Measurements from ENCODE around the gene ABLIM2. TPM values are rescaled to one million over a fixed set of nuclear protein-coding genes. Genes with fewer than 3 reads are reported as not detected.
A peak's percentile ranks its signal among the peaks of the same experiment; 100 is the strongest.

ABLIM2 gene
- total and polyA plus RNA-seq, 2 of the 8 experiments (the other 6 are each of a cell fraction or from before 2014, with no cell fraction given), result 2.8 to 3.0 TPM

GRCh38 chr4:8205241-8205707 is 46.7 kb upstream of the ABLIM2 start:
- Histone ChIP-seq H3K18ac (ENCODE audit: extremely low read depth, low read length) (no peak overlapping the region), H2BK20ac (ENCODE audit: low read length) (no peak overlapping the region), H3K79me2 (ENCODE audit: control insufficient read depth in 1 of 2, insufficient read depth in 2 of 2, low read length in 2 of 2) (no peaks in the 10 kb centered on the region), H3K9ac (replicated peaks in 1 of 4; ENCODE audit: extremely low read depth in 1 of 4, low read depth in 3 of 4, low read length in 3 of 4) (no peak overlapping the region), H3K23ac (ENCODE audit: insufficient read length) (no peak overlapping the region), H2BK5ac (ENCODE audit: low read depth, low read length) (no peak overlapping the region), H3K4me3 (ENCODE audit: extremely low read depth in 1 of 4, insufficient read depth in 2 of 4, low read depth in 3 of 4, low read length in 4 of 4) (no peak overlapping the region), H4K8ac (ENCODE audit: extremely low read depth, insufficient read depth, low read length) (no peak overlapping the region), H3K4me1 (replicated peaks in 1 of 4; ENCODE audit: control insufficient read depth in 3 of 4, insufficient read depth in 4 of 4, low read length in 3 of 4) (no peaks in the 10 kb centered on the region; a peak in 2 of 7 replicates), H2BK15ac (ENCODE audit: low read length) (no peak overlapping the region), H2AK5ac (ENCODE audit: low read depth, low read length) (no peak overlapping the region), H3K27me3 (replicated peaks in 1 of 4; ENCODE audit: control insufficient read depth in 3 of 4, extremely low read depth in 1 of 4, insufficient read depth in 3 of 4, low read length in 3 of 4) (no peaks in the 10 kb centered on the region), H3K9me3 (ENCODE audit: insufficient read depth in 2 of 2, low read depth in 1 of 2, low read length in 1 of 2) (no peaks in the 10 kb centered on the region), H4K5ac (ENCODE audit: insufficient read length, low read depth, low read length) (no peak overlapping the region), H3K36me3 (ENCODE audit: control insufficient read depth in 2 of 4, insufficient read depth in 4 of 4, low read length in 3 of 4) (no peaks in the 10 kb centered on the region), H3K56ac (replicated peaks; ENCODE audit: insufficient read length, low read depth, low read length) (no peak overlapping the region), H3K27ac (ENCODE audit: low read depth, low read length) (no peak overlapping the region), H3K79me1 (ENCODE audit: low read depth, low read length) (no peaks in the 10 kb centered on the region), H2AFZ (ENCODE audit: low read length) (no peak overlapping the region), H3K4ac (replicated peaks; ENCODE audit: insufficient read length, low read depth, low read length) (no peak overlapping the region), H2BK12ac (ENCODE audit: low read depth, low read length) (0 out of 2 replicates have a peak overlapping the region, but pooled peaks have one; percentile 17), H4K91ac (replicated peaks; ENCODE audit: insufficient read length, low read length) (no peak overlapping the region), H3K23me2 (ENCODE audit: low read depth, low read length) (no peaks in the 10 kb centered on the region), H3K14ac (ENCODE audit: insufficient read length) (no peak overlapping the region), H2BK120ac (replicated peaks; ENCODE audit: low read depth, low read length) (no peak overlapping the region), H3K4me2 (ENCODE audit: insufficient read depth in 1 of 2, low read depth in 2 of 2, low read length in 2 of 2) (no peak overlapping the region), H4K20me1 (replicated peaks in 1 of 2; ENCODE audit: control insufficient read depth in 1 of 2, insufficient read depth in 2 of 2, low read length in 2 of 2) (peaks cover 0 to under 1% of the 10 kb centered on the region in 2 experiments)
- ChIA-PET CTCF (ENCODE audit: partially characterized antibody) (interaction anchor here (1.3 to 4.6 kb wide), 3 partner anchors 20 to 31 kb away, joined by 3 to 17 read pairs (median 6); no protein-coding TSS in a partner anchor), POLR2A (ENCODE audit: partially characterized antibody) (no interaction called here)
- FAIRE-seq (no peak), DNase-seq (ENCODE audit: low read depth in 1 of 2, low spot score in 2 of 2) (no peak)
- TF ChIP-seq BRCA1 (IDR thresholded peaks at IDR 0.05; ENCODE audit: low read depth, low read length) (no peak), CTBP2 (IDR thresholded peaks at IDR 0.05; ENCODE audit: borderline replicate concordance, insufficient read depth, insufficient read length, low read length) (no peak), SAP30 (IDR thresholded peaks at IDR 0.05; ENCODE audit: insufficient read depth, insufficient replicate concordance, low read length) (no peak), CHD1 (IDR thresholded peaks at IDR 0.05; ENCODE audit: low read depth, low read length) (no peak), PHF8 (conservative IDR thresholded peaks at IDR 0.05; ENCODE audit: low read depth, low read length) (no peak), POLR2A (IDR thresholded peaks at IDR 0.05; ENCODE audit: control extremely low read depth in 1 of 2, low read depth in 2 of 2, low read length in 2 of 2) (no peak), RXRA (IDR thresholded peaks at IDR 0.05; ENCODE audit: insufficient read depth, low read depth, low read length) (no peak)
- 90% methylated on average over 12 of the region's 19 CpGs; no CpG with 5 or more reads in 1 of the 2 experiments for WGBS, 2 experiments (ENCODE audit: extremely low coverage in 1 of 2, insufficient coverage in 1 of 2, insufficient read length in 1 of 2, insufficient replicate concordance in 2 of 2, low coverage in 1 of 2, low lambda C conversion rate in 2 of 2, missing lambda C conversion rate in 1 of 2)

Data from H1 (cell line).